ENCODE results near the gene BRINP1.

Gene BRINP1

DNA sequence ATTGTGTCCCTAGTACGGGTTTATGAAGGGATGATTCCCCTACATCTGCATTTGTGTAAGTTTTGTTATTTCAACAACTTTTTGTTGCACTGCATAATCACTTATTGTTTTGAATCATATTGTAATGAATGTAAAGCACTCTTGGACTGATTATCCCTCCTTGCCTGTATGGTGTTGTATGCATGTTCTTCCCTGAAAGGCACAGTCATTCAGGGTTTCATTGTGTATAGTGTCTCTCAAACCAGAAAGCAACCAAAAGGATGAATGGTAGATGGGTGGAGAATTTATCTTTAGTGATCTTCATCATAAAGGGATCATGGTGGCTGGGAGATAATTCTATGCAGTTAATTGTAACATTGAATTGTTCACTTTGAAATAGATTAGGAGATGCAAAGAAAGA lies 247.3 kb downstream of the BRINP1 start:
- WGBS, 2 experiments (ENCODE audit: insufficient coverage in 2 of 2), result no CpG with 5 or more reads among the region's 1 CpG

DNA sequence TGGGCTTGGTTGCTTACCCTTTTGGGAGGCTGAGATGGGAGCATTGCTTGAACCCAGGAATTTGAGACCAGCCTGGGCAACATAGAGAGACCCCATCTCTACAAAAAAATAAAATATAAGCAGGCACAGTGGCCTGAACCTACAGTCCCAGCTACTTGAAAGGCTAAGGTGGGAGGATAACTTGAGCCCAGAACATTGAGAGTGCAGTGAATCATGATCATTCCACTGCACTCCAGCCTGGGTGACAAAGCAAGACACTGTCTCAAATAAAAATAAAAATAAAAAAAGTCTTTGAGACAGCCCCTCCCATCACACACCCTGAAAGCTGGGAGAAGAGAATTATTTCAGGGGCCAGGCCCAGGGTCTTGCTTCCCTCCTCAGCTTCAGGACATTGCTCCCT lies 251.8 kb downstream of the BRINP1 start:
- H3K36me3 ChIP-seq (ENCODE audit: control insufficient read depth, insufficient read depth, low read length), result no peaks in the 10 kb centered on the region
- no peaks in the 10 kb centered on the region for H3K4me1 ChIP-seq (ENCODE audit: control insufficient read depth, insufficient read depth, low read length, poor library complexity, severe bottlenecking)
- H3K27ac ChIP-seq (ENCODE audit: low read depth, low read length, severe bottlenecking), result no peak overlapping the region
- no peaks in the 10 kb centered on the region for H3K9me3 ChIP-seq (ENCODE audit: control insufficient read depth, low read length)
- H3K4me3 ChIP-seq (ENCODE audit: extremely low read depth, insufficient read depth, low read length, poor library complexity, severe bottlenecking), result no peak overlapping the region

More for the DNA sequence above, 247.3 kb downstream of the BRINP1 start:
- no peaks in the 10 kb centered on the region for H3K36me3 ChIP-seq (ENCODE audit: control insufficient read depth, insufficient read depth, low read length)
- no peak overlapping the region for H3K27ac ChIP-seq (ENCODE audit: low read depth, low read length, severe bottlenecking)
- no peak overlapping the region for H3K4me3 ChIP-seq (ENCODE audit: extremely low read depth, insufficient read depth, low read length, poor library complexity, severe bottlenecking)
- H3K9me3 ChIP-seq (ENCODE audit: control insufficient read depth, low read length), result no peaks in the 10 kb centered on the region
- H3K4me1 ChIP-seq (ENCODE audit: control insufficient read depth, insufficient read depth, low read length, poor library complexity, severe bottlenecking), result no peaks in the 10 kb centered on the region
